ENCODE results near the gene ZBTB26.

The ZBTB26 gene, protein sequence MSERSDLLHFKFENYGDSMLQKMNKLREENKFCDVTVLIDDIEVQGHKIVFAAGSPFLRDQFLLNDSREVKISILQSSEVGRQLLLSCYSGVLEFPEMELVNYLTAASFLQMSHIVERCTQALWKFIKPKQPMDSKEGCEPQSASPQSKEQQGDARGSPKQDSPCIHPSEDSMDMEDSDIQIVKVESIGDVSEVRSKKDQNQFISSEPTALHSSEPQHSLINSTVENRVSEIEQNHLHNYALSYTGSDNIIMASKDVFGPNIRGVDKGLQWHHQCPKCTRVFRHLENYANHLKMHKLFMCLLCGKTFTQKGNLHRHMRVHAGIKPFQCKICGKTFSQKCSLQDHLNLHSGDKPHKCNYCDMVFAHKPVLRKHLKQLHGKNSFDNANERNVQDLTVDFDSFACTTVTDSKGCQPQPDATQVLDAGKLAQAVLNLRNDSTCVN

DNA sequence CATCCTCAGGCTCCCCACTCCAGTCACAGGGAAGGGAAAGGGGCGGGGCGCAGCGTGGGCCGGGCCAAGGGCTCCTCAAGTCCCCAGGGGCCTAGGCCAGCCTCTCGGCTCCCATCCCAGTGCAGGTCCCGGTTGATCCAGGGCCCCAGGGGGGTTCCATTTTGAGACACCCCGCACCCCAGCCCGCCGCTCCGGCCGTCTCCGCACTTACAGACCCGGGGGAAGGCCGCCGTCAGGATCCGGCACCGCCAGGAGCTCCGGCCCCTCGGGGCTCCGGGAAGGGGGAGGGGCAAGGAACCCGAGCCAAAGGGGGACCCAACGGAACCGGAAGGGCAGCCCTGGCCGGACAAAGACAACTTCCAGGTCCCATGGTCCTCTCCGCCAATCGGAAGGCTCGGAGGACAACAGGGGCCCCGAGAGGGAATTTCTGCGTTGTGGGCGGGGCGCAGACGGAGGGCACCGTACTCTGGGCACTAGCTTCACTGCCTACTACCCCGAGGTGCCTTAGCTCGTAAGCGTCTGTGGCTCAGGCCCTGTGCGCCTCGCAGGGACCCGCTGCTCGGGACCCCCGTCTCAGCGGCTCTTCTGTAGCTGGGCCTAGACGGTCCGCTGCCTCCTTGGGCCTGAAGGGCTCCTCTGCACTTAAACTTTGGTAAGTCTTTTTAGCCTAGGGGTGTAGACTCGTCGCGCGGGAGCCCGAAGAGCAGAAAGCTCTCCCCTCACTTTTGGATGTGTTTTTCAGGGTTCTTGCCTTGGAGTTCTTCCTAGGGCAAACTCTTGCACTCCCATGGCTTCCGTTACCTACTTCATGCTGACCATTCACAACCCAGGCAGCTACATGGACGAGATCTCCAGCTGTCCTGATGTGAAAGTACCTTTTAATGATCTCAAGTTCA is at the start of gene ZBTB26:
ZBTB26 (minus strand) TSS at position 287 of the 896 bp plus-strand sequence. CDS start 11,578 bp downstream, outside the sequence.
- peak; percentile 90 for DNase-seq (ENCODE audit: low spot score)

DNA sequence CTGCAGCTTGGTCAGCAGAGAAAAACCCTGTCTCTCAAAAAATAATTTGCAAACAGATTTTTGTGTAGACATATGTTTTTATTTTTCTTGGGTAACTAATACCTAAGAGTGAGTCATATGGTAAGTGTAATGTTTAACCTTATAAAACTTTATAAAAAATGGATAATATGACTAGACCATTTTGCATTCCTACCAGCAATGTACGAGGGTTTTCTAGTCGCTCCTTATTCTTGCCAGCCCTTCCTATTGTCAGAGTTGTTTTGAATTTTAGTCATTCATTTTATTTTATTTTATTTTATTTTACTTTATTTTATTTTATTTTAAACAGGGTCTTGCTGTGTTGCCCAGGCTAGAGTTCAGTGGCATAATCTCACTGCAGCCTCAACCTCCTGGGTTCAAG is 47.3 kb upstream of the ZBTB26 start:
- DNase-seq (ENCODE audit: low spot score): no peak

DNA sequence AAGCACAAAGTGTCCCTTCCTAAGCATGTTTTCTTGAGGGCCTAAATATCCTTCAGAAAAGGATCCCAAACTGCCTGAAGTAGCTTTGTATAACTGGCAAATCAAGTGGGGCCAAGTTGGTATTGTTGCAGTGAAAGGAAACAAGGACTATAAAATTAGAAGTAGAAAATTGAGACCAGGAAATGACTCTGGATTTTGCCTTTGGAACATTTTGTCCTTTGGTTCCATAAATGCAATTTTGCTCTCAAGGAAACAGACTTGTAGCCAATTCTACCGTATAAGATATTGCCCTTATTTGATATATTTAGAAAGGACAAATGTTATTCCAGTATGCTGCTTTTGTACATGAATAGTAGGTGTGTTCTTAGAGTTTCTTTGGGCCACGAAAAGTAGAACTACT is 43.9 kb upstream of the ZBTB26 start:
- DNase-seq (ENCODE audit: low spot score): no peak

DNA sequence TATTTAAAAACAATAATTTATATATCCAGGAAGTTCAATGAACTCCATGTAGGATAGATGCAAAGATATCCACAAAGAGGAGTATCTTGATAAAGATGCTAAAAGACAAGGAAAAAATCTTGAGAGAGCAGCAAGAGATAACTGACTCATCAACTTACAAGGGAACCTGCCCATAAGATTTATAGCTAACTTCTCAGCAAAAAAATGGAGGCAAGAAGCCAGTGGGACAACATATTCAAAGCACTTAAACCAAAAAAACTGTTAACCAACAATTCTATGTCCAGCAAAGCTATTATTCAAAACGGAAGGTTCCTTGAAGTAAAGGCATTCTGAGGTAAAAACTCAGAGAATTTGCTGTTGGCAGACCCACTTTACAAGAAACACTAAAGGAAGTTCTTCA is 29.8 kb upstream of the ZBTB26 start:
- no peak for DNase-seq (ENCODE audit: low spot score)

DNA sequence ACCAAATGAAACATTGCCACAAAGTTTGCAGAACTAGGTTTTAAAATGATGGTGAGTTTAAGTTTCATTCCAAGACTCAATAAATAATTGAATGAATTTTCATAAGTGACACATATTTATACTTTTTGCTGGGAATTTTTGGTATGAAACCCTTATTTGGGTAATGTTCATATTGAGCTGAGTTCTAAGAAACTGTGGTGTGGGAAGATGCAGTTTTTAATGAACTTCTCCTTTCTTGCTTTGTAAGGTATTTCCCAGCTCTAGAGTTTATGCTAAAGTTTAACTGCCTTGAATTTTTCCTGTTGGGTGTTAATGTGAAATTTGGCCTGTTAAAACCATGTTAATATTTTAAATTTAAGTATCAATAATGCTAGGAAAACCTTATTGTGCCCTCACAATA is 24.6 kb upstream of the ZBTB26 start:
- no peak for DNase-seq (ENCODE audit: low spot score)

DNA sequence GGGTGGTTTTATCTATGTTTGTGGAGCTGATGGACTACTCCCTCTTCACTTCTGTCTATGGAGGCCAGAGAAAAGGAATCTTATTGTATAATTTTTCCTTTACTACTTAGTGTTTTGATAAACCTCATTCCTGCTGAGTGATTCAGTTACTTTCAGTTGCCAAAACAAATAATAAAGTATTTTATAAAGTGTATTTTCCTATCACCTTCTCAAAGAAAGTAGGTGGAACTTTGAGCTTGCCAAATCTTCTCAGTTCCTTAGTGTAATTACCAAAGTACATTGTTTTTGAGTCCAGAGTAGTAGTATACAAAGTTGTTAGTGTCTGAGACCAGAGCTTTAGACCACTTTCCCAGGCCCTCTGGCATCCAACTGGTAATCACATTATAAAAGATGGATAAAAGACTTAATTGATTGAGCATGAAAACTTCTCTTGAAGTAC is 23.0 kb upstream of the ZBTB26 start:
- DNase-seq (ENCODE audit: low spot score): no peak

DNA sequence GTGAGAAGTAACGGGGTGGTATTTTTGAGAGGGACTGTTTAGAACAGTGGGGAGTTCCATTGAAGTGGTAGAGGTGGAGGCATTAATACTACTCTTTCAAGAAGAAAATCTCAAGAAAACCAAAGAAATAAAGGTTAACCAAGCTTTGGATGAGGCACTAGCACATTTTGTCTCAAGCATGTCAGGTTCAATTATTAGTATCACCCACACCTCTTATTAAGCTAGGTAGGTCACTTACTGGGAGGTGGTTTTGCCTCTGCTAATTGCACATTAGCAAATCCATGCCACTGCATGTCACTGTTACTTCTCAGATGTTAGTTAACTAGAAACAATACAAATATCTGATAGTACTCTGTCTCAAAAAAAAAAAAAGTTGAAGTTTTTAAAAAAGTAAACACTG is 19.7 kb upstream of the ZBTB26 start:
- no peak for DNase-seq (ENCODE audit: low spot score)

DNA sequence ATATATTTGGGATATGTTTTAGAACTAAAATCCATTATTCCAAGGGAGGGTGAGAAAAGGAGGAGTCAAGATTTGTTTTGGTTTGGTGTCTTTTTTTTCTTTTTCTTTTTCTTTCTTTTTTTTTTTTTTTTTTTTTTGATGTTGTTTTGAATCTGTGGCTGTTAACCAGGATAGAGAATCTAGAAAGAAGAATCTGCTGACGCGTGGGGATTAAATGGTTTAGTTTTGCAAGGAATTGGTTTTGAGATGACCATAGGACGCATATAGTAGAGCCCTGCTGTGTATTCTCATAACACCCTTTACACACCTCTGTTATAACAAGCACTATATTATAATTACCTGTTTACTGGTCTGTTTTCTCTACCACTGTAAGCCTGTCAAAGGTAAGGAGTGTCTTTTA is 19.0 kb upstream of the ZBTB26 start:
- DNase-seq (ENCODE audit: low spot score): no peak

DNA sequence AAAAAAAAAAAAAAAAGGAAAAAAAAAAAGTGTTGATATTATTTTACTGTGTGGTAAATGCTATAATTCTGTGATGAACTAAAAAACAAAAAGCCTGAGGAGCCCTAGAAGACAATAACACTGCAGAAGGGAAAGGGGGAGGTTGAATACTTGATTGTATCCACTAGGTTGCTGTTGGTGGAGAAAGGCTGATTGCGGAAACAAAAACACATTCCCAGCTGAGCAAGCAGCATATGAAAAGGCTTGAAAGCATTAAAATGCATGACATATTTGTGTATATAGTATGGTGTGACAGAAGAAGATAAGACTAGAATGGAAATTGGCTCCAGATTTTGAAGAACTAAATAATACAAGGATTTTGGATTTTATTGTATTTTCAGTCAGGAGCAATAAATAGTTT is 18.4 kb upstream of the ZBTB26 start:
- no peak for DNase-seq (ENCODE audit: low spot score)

DNA sequence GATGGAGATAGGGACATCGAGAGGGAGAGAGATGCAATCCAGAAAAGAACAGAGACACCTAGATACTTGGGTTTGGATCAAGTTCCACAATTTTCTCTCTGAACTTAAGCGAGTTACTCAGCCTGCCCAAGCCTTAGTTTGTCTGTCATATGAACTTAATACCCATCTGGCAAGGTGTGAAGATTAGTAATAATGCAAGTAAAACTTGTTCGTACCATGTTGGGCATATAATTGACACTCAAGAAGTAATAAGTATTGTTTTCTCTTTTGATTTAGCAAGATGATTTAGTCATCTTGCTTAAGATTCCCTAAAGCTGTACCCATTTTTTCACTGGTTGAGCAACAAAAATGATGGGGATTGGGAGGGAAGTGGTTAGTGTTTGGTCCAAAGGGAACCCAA is 17.0 kb upstream of the ZBTB26 start:
- DNase-seq (ENCODE audit: low spot score): no peak

DNA sequence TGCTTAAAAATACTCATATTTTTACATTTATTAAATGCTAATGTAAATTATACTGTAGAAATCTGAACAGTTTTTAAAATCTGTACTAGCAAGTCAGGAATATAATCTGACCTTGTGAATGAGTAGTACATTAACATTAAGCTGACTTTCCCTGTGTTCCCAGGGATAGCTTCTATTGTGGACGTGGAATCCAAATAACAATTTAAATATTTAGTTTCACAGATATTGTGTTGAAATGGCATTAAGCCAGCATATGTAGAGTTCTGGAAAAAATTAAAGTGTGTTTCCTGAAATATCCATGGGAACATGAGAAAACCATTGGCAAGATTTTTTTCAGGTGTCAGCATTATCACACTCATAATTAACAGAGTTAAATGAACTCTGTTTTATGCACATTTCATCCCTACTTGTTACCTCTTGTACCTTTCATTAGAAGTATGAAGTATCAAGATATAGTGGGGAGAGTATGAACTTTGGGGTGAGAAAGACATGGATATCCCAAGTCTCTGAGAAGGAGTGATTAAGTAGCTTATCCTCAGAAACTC is 15.2 kb upstream of the ZBTB26 start:
- DNase-seq (ENCODE audit: low spot score): no peak

DNA sequence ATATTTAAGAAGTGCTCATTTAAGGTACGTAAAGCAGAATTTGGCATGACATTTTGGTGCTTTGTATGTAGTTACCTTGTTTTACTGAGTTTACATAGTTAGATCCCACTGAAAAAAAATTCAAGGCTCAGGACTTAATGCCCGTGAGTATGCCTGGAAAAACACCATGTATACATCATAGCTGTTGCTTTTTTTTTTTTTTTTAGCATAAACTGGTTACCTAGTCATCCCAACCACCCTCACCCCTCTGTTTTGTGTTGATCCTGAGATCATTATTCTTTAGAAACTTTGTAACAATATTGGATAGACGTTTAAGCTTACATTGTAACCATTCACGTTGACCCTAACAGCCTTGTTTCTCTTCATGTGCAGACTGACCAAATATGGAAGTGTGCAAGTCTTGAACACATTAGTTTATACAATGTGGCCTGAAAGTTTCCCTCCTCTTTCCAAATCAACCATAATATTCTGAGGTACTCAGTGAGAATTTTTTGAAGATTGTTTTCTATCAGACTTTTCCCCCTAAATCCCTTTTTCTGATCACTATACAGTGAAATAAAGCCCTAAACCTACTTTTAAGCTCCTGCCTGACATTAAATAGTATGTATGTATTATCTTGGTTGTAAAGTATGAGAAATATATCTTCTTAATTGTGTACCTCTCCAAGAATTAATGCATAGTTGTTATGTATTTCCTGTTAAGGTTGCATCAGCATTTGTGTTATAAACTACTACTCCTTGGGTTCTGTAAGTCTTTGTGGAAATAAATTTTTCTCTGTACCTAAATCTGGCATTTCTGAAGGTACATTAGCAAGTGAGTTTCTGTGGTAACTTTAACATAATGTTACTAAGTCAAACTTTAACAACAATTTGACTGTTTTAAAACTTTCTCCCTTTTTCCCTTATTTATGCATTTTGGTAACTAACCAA is 13.9 kb upstream of the ZBTB26 start:
- no peak for DNase-seq (ENCODE audit: low spot score)

DNA sequence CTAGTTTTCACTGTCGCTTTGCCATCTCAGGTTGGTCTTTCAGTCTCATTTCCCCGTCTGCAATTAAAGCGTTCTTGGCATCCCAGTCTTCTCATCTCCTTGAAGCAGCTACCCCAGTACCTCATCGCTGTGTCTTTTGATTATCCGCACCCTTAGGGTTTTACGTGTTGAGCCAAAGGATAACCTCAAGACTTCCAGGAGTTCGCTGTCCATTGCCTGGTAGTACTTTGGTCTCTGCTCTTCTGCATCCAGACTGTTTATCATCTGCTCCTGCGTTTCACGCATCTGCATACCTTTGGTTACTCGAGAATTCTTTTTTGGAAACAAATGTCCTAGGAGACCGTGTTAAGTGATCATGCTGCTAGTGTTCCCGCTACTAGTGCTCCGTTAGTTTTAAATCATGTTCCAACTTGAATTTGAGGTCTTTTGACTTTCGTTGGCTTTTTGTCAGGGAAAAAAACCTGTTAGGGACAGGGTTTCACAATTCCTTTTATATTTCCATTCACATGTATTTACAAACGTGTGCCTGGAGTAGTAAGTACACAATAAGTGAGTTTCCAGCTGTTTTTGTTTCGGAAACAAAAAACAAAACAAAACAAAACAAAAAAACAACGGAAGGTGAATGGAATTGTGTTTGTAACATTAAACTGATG is 10.4 kb upstream of the ZBTB26 start:
- no peak for DNase-seq (ENCODE audit: low spot score)

DNA sequence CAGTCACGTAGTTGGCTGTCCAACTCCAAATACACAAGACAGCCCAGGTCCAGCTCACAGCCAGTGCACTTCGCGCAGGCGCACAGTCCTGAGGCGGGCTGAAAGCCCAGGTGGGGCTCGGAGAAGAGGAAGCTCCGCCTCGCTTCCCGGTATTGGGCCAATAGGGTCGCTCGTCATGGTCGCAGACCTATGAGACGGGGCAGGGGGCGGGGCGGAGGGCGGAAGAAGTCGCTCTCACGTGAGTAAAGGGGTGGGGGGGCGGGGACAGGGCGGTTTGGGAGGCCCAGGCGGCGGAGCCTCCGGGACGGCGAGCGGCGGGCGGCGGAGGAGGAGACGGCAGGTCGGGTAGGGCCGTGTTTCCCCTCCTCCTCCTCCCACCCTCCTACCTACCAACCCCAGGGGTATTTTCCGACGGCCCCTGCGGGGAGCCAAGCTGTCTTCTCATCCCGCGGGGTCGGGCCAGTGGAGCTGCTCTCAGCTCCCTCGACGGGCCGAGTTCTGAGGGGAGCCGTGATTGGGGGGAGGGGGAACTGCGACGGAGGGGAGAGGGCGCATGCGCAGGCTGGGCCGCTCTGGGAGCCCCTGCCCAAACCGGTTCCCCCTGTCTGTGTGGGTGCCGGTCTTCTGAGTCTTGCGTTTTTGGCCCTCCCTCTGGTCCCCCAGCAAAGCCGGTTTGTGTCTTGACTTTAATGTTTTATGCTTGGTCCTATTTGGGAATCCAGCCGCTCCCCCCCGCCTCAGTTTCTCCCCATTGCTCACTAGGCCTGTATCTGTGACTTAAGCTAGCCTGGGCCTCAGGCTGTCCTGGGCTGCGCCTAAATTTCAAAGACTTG is 9.7 kb upstream of the ZBTB26 start, which contains the start of gene RABGAP1:
RABGAP1 (plus strand) TSS at position 272 of the 833 bp plus-strand sequence. CDS start 16,040 bp downstream, outside the sequence.
- DNase-seq (ENCODE audit: low spot score): peak; percentile 98

DNA sequence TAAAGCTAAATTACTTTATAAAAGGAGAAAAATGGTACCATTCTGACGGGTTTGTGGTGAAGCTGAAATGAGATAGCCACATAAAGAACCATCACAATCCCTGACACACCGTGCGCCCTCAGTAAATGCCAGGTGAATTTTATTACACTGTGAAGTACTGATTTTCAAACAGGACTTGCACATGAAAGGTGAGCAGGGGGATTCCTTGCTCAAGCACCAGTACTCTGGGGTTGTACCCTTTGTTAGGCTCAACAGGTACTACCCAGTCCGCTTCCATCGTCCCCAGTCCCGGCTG is 9.1 kb upstream of the ZBTB26 start:
- DNase-seq (ENCODE audit: low spot score): no peak

DNA sequence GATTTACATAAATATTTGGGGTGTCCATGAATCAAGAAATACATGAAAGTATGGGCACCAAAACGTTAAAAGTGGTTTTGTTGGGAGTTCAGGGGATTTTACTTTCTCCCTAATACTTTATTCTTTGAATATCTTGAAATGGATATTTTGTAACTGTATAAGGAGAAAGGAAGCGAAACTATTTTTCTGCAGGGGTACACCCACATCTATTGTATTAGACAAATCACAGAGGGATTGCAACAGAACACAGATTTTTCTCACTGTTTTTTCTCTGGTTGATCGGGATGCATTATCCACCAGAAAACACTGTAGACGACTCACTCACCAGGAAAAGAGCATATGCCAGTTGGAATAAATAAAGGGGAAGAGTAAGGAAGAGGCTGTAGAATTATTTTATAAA is 8.3 kb upstream of the ZBTB26 start:
- DNase-seq (ENCODE audit: low spot score): no peak

DNA sequence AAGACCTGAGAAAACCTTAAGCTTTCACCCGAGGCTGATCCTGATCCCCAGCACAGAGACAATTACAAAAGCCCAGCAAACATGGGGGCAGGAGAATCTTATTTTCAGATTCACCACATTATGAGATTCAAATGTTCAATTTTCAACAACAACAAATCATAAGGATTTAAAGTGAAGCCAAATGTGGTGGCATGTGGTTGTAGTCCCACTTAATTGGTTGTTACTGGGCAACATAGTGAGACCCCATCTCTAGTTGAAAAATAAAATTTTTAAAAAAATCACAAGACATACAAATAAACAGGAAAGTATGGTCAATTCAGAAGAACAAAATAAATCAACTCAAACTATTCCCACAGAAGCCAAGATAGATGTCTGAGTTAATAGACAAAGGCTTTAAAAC is 5.6 kb upstream of the ZBTB26 start:
- DNase-seq (ENCODE audit: low spot score): no peak

DNA sequence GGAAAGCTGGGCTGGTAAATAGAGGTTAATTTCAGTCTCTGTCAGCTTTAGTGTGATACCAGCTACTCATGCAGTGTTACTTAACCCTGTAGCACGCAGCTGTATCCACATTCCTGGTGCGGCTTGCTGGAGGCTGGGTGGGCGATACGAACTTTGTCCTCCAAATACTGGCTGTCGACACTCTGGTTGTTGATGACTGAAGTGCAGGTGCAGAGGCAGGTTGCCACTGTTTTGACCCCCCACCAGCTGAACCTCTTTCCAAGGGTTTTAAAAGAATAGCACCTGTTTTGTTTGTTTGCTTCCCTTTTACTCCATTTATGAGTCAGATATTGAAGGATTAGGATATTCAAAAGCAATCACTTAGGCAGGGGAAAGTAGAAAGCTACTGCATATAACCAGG is 5.2 kb upstream of the ZBTB26 start:
- DNase-seq (ENCODE audit: low spot score): no peak

DNA sequence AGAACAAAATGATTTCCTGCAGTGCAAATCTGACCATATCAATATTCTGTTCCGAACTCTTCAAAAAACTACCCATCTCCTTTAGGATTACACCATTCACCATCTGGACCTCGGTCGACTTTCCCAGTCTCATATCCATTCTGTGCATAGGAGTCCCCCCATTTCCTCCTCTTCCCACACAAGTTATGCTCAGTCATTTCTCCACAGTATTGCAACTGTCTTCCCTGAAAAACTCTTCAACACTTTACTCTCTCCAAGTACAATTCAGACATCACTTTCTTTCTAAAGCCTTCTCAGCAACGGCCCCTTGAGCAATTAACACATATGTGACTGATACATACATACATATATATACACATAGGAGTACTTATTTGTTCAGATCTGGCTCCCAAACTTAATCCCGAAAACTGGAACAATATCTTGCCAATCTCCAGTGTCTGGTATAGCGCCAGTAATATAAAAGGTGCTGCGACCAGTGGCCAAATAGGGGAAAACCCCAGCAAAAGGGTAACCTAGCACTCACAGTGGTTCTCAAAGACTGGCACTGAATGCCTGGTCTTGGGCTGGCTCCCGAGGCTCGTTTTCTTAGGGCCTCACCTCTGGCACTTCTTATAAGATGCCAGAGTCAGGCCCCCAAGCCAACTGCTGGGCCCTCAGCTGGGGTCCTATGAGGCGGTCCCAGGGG is 629 bp downstream of the ZBTB26 start:
- DNase-seq (ENCODE audit: low spot score): no peak

Data from CD4-positive, alpha-beta T cell treated with Interleukin-2 at 100 ng/mL for 4 hours (primary cell).